Neuronal stem cell (in vitro differentiated cells): ENCODE data around the gene MLLT10.

ENCODE experiments used
- DNase-seq: peaks from one replicate; pipeline ENCODE4 v3.0.0-alpha.2; 2013; ENCODE audit warnings: low spot score
- H2AFZ ChIP-seq: one replicate; pipeline ENCODE4 v1.6.1; 2013; ENCODE audit warnings: mild to moderate bottlenecking, low read length, inconsistent platforms
- H2AK5ac ChIP-seq: 2 replicates; pipeline ENCODE4 v1.6.1; 2013; ENCODE audit warnings: low read depth, mild to moderate bottlenecking, inconsistent platforms, low read length, moderate library complexity, mixed read lengths
- H2BK120ac ChIP-seq: 2 replicates; pipeline ENCODE4 v1.6.1; 2013; ENCODE audit warnings: low read depth, mild to moderate bottlenecking, inconsistent platforms, low read length, moderate library complexity, mixed read lengths
- H2BK12ac ChIP-seq: one replicate; pipeline ENCODE4 v1.6.1; 2013; ENCODE audit warnings: low read length, inconsistent platforms
- H2BK15ac ChIP-seq: 2 replicates; pipeline ENCODE4 v1.6.1; 2013; ENCODE audit warnings: mild to moderate bottlenecking, low read length, inconsistent platforms, mixed read lengths
- H2BK5ac ChIP-seq: one replicate; pipeline ENCODE4 v1.6.1; 2013; ENCODE audit warnings: inconsistent platforms, mild to moderate bottlenecking, low read length, moderate library complexity
- H3K14ac ChIP-seq: one replicate; pipeline ENCODE4 v1.6.1; 2013; ENCODE audit warnings: low read length, inconsistent platforms
- H3K18ac ChIP-seq: 2 replicates; pipeline ENCODE4 v1.6.1; 2013; ENCODE audit warnings: low read length, inconsistent platforms
- H3K23ac ChIP-seq: 2 replicates; pipeline ENCODE4 v1.6.1; 2013; ENCODE audit warnings: low read depth, mild to moderate bottlenecking, mixed read lengths, low read length, inconsistent platforms; ENCODE audit not compliant: poor library complexity
- H3K27ac ChIP-seq: replicated peaks from 3 replicates; pipeline ENCODE4 v1.5.1; 2013; ENCODE audit warnings: low read length, inconsistent platforms
- H3K27me3 ChIP-seq, 3 experiments: 2 replicates each; pipeline ENCODE4 v1.6.1; 2013; ENCODE audit warnings: low read length in 3 of 3, mild to moderate bottlenecking in 2 of 3, inconsistent platforms in 1 of 3, low read depth in 1 of 3, mixed read lengths in 1 of 3, moderate library complexity in 1 of 3; ENCODE audit not compliant: control insufficient read depth in 3 of 3, insufficient read depth in 3 of 3
- H3K36me3 ChIP-seq, 2 donors: replicated peaks in 1 of 2; 2 replicates each; pipeline ENCODE4 v1.6.1; 2013; ENCODE audit warnings: low read length in 2 of 2; ENCODE audit not compliant: control insufficient read depth in 2 of 2, insufficient read depth in 2 of 2
- H3K4ac ChIP-seq: 2 replicates; pipeline ENCODE4 v1.6.1; 2013; ENCODE audit warnings: inconsistent platforms, mild to moderate bottlenecking, low read length, moderate library complexity
- H3K4me1 ChIP-seq, 2 donors: 1 replicate in 1 of 2; 2 replicates in 1 of 2; pipeline ENCODE4 v1.6.1; 2013; ENCODE audit warnings: low read length in 2 of 2, low read depth in 1 of 2; ENCODE audit not compliant: control insufficient read depth in 2 of 2, insufficient read depth in 1 of 2
- H3K4me2 ChIP-seq: one replicate; pipeline ENCODE4 v1.6.1; 2013; ENCODE audit warnings: mild to moderate bottlenecking, low read length, inconsistent platforms; ENCODE audit not compliant: insufficient read depth, poor library complexity, severe bottlenecking
- H3K4me3 ChIP-seq, 2 donors: 2 replicates each; pipeline ENCODE4 v1.5.1; 2013; ENCODE audit warnings: low read length in 2 of 2, mild to moderate bottlenecking in 2 of 2, inconsistent platforms in 1 of 2, moderate library complexity in 1 of 2
- H3K79me1 ChIP-seq: one replicate; pipeline ENCODE4 v1.6.1; 2013; ENCODE audit warnings: low read depth, mild to moderate bottlenecking, inconsistent platforms, low read length, moderate library complexity
- H3K9ac ChIP-seq: one replicate; pipeline ENCODE4 v1.6.1; 2013; ENCODE audit warnings: mild to moderate bottlenecking, low read depth, low read length, inconsistent platforms; ENCODE audit not compliant: poor library complexity
- H3K9me3 ChIP-seq, 2 donors: replicated peaks in 1 of 2; 2 replicates each; pipeline versions ENCODE3 to v1.6.1; 2013; ENCODE audit warnings: low read length in 2 of 2, mild to moderate bottlenecking in 2 of 2, inconsistent platforms in 1 of 2, low read depth in 1 of 2, mixed read lengths in 1 of 2, moderate library complexity in 1 of 2; ENCODE audit not compliant: control insufficient read depth in 2 of 2, insufficient read depth in 1 of 2
- H4K8ac ChIP-seq: one replicate; pipeline ENCODE4 v1.6.1; 2013; ENCODE audit warnings: low read depth, mild to moderate bottlenecking, inconsistent platforms, low read length, moderate library complexity
- H4K91ac ChIP-seq: one replicate; pipeline ENCODE4 v1.6.1; 2013; ENCODE audit warnings: low read length, low read depth, mild to moderate bottlenecking, inconsistent platforms; ENCODE audit not compliant: poor library complexity
- WGBS, 2 donors: extraction: QIAGEN DNeasy Blood & Tissue Kit; methylation state at CpG; one replicate each; pipeline ENCODE4 v1.1.7; 2013; ENCODE audit warnings: missing lambda C conversion rate in 2 of 2, mixed read lengths in 1 of 2; ENCODE audit not compliant: insufficient read length in 2 of 2, insufficient replicate concordance in 1 of 2; ENCODE audit errors: extremely low coverage in 2 of 2; 5-methylcytosine and 5-hydroxymethylcytosine counted together

MLLT10 gene

DNA sequence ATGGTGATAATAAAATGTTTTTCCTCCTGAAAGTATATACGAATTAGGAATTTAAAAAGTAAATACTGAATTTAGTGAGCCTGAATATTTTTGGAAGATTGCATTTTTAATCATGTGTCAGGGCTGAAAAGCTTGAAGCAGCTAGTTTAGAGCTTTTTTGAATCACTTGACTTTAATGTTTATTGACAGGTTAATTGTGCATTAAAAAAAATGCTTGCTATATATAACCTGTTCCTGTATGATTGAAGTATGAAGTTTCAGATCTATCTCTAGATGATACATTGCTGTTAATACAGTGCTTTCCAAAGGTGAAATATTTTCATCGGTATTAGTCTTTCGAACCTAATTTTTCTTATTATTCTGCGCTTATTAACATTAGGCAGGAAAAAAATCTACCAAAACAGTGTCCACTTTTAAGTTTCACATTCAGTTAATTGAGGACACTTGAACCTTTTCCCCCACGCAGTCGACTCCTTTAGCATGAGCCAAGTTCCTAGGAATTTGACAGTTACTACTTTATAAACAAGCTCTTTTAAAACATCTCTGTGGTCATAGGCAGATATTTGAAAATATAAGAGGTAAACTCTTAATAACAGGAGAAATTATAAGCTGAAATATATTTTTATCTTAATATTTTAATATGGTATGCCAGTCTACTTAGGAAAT, 187.1 kb downstream of the MLLT10 start:
- no peak overlapping the region for H3K4me3 ChIP-seq
- WGBS, 2 donors, result 100% methylated on average over 1 of the region's 6 CpGs; no CpG with 5 or more reads in 1 of the 2 donors
- no peak overlapping the region for H3K4ac ChIP-seq
- no peak overlapping the region for H3K9ac ChIP-seq
- no peak overlapping the region for H4K91ac ChIP-seq
- no peaks in the 10 kb centered on the region for H3K79me1 ChIP-seq
- peaks cover 6 to 29% of the 10 kb centered on the region in 2 donors for H3K4me1 ChIP-seq
- no peak overlapping the region for H2BK120ac ChIP-seq
- no peaks in the 10 kb centered on the region for H3K9me3 ChIP-seq
- no peak overlapping the region for H3K18ac ChIP-seq
- no peak overlapping the region for H3K23ac ChIP-seq
- no peak overlapping the region for H2BK15ac ChIP-seq
- no peak overlapping the region for H4K8ac ChIP-seq
- H2AK5ac ChIP-seq, result no peak overlapping the region
- H3K27me3 ChIP-seq, result no peaks in the 10 kb centered on the region
- H3K27ac ChIP-seq, result no peak overlapping the region
- H2BK12ac ChIP-seq, result no peak overlapping the region
- DNase-seq, result no peak
- H2BK5ac ChIP-seq, result no peak overlapping the region
- H3K4me2 ChIP-seq, result no peak overlapping the region
- H3K14ac ChIP-seq, result no peak overlapping the region
- no peak overlapping the region for H2AFZ ChIP-seq
- peaks cover 0 to 56% of the 10 kb centered on the region in 2 donors for H3K36me3 ChIP-seq

DNA sequence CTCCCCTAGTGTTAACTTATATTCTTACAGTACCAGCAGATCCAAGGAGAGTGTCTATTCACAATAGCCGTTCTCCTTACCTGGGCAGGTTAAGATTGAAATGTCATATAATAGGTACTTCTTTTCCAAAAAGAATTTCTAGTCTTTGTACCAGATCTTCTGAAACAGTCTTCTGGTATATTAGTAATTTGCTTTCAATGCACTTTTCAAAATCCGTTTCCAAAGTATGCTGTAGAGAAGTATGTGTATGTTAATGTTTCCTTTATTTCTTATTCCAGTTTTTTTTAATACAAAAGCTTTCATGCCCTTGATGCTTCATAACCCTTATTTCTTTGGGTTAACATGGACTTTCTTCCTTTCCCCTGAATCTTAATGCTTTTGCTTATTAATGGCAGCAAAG, 188.2 kb downstream of the MLLT10 start:
- peaks cover 0 to 49% of the 10 kb centered on the region in 2 donors for H3K36me3 ChIP-seq
- no peak for DNase-seq
- no peak overlapping the region for H3K4me2 ChIP-seq
- H3K79me1 ChIP-seq, result no peaks in the 10 kb centered on the region
- H3K27ac ChIP-seq, result no peak overlapping the region
- H4K91ac ChIP-seq, result no peak overlapping the region
- no peak overlapping the region for H4K8ac ChIP-seq
- H3K4ac ChIP-seq, result no peak overlapping the region
- no peak overlapping the region for H2BK12ac ChIP-seq
- no peak overlapping the region for H3K4me3 ChIP-seq
- no peak overlapping the region for H3K18ac ChIP-seq
- no peak overlapping the region for H2BK120ac ChIP-seq
- no peak overlapping the region for H3K14ac ChIP-seq
- H2BK15ac ChIP-seq, result no peak overlapping the region
- no peaks in the 10 kb centered on the region for H3K27me3 ChIP-seq
- no peak overlapping the region for H2BK5ac ChIP-seq
- H2AK5ac ChIP-seq, result no peak overlapping the region
- no peak overlapping the region for H3K9ac ChIP-seq
- H3K4me1 ChIP-seq, result peaks cover 8 to 36% of the 10 kb centered on the region in 2 donors
- no peak overlapping the region for H2AFZ ChIP-seq
- WGBS, 2 donors, result no CpG with 5 or more reads among the region's 2 CpGs
- no peak overlapping the region for H3K23ac ChIP-seq
- H3K9me3 ChIP-seq, result no peaks in the 10 kb centered on the region

DNA sequence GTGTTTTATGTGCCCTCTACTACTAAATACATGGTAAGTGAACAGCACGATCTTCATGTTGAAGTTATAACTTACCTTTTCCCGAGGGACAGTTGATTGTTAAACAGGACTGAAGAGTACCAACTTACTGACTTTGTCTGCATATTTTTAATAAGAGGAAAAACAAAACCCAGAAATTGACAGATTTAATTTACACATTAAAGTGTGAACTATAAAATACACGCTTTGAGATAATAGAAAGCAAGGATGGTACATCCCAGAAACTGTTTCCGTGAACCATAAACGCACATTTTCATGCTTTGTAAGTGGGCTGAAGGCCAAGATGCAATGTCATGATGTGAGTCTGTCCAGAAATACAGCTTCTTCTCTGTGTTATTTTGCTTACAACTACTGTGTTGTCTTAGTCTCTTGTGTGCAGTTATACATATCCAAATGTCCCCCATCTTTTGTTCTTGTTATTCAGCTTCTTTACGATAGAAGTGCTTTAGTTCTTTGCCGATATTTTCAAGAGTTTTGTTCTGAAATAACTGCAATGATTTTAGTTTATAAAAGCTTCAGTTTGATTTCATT, 190.1 kb downstream of the MLLT10 start:
- H3K9me3 ChIP-seq, result no peaks in the 10 kb centered on the region
- H3K4me3 ChIP-seq, result no peak overlapping the region
- no peak overlapping the region for H4K8ac ChIP-seq
- H2BK120ac ChIP-seq, result no peak overlapping the region
- peaks cover 0 to 59% of the 10 kb centered on the region in 2 donors for H3K36me3 ChIP-seq
- H3K4me2 ChIP-seq, result no peak overlapping the region
- H3K18ac ChIP-seq, result no peak overlapping the region
- no peak overlapping the region for H3K9ac ChIP-seq
- no peak overlapping the region for H3K14ac ChIP-seq
- no peaks in the 10 kb centered on the region for H3K79me1 ChIP-seq
- no peak overlapping the region for H2BK5ac ChIP-seq
- no peak overlapping the region for H2BK15ac ChIP-seq
- DNase-seq, result no peak
- H2BK12ac ChIP-seq, result no peak overlapping the region
- H2AK5ac ChIP-seq, result no peak overlapping the region
- H3K23ac ChIP-seq, result no peak overlapping the region
- H3K4ac ChIP-seq, result no peak overlapping the region
- no peak overlapping the region for H4K91ac ChIP-seq
- H3K27ac ChIP-seq, result no peak overlapping the region
- H2AFZ ChIP-seq, result no peak overlapping the region
- H3K27me3 ChIP-seq, result no peaks in the 10 kb centered on the region
- H3K4me1 ChIP-seq, result peaks cover 12 to 42% of the 10 kb centered on the region in 2 donors
- no CpG with 5 or more reads among the region's 7 CpGs for WGBS, 2 donors

DNA sequence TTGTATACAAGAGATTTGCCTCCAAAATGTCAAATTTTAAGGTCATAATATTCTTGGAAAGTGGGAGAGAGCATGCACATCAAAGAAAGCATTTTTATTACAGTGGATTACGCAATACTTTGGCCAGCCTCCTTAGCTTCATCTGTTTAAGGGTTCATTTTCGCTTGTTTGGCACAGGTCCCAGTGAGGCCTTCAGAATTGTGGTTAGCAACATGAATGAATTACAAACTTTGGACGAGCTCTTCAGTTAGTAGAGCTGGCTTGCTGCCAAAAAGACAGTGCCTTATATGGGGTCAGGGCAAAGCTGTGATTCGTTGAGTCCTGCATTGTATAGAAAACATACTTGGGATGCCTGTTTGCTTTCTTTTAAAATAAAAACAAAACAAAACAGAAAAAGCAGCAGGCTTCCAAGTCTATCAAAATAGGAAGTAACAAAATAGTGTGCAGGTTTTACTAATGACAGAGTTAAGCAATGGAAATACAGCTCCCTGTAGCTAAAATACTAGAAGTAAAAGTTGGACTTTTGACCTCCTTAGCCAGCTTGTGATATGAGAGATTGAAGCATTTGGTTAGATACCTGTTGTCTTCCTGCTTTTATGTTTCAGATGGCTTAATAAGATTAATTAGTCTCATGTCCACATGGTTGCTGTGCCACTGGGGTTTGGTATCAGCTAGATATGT, 190.8 kb downstream of the MLLT10 start:
- no peak overlapping the region for H3K4me2 ChIP-seq
- no peak overlapping the region for H2AFZ ChIP-seq
- no CpG with 5 or more reads among the region's 4 CpGs for WGBS, 2 donors
- H3K27ac ChIP-seq, result peak overlapping the region; percentile 61
- no peak overlapping the region for H3K23ac ChIP-seq
- H3K27me3 ChIP-seq, result no peaks in the 10 kb centered on the region
- H2BK120ac ChIP-seq, result no peak overlapping the region
- H3K18ac ChIP-seq, result no peak overlapping the region
- no peak overlapping the region for H2BK5ac ChIP-seq
- H3K14ac ChIP-seq, result no peak overlapping the region
- H3K4ac ChIP-seq, result no peak overlapping the region
- peaks cover 12 to 42% of the 10 kb centered on the region in 2 donors for H3K4me1 ChIP-seq
- H4K8ac ChIP-seq, result no peak overlapping the region
- no peak overlapping the region for H3K4me3 ChIP-seq
- peaks cover 0 to 59% of the 10 kb centered on the region in 2 donors for H3K36me3 ChIP-seq
- no peak overlapping the region for H3K9ac ChIP-seq
- H4K91ac ChIP-seq, result no peak overlapping the region
- no peak for DNase-seq
- no peak overlapping the region for H2AK5ac ChIP-seq
- no peak overlapping the region for H2BK15ac ChIP-seq
- no peaks in the 10 kb centered on the region for H3K79me1 ChIP-seq
- H3K9me3 ChIP-seq, result no peaks in the 10 kb centered on the region
- no peak overlapping the region for H2BK12ac ChIP-seq
